ENCODE measurements around the gene GPATCH2. TPM values are rescaled to one million over a fixed set of nuclear protein-coding genes. Genes with fewer than 3 reads are reported as not detected.
A peak's percentile ranks its signal among the peaks of the same experiment; 100 is the strongest.

Gene GPATCH2
- total and polyA plus RNA-seq, 2 donors (not counting 1 experiment from before 2014, with no cell fraction given), result 10.5 to 22.0 TPM

- H2AFZ ChIP-seq (ENCODE audit: low read length), result no peak overlapping the region
- H3K9me3 ChIP-seq (ENCODE audit: control insufficient read depth, insufficient read depth, low read depth, low read length), result no peaks in the 10 kb centered on the region
- peak in 1 of 2 donors; percentile 2 for DNase-seq (ENCODE audit: low read depth in 2 of 2)
- H3K4me2 ChIP-seq (ENCODE audit: extremely low read depth, insufficient read depth, low read length), result no peak overlapping the region
- H3K36me3 ChIP-seq (ENCODE audit: control insufficient read depth, insufficient read depth, low read length), result no peaks in the 10 kb centered on the region
- H3K27me3 ChIP-seq (ENCODE audit: control insufficient read depth, insufficient read depth, low read length), result no peaks in the 10 kb centered on the region
- no peak overlapping the region for H3K4me3 ChIP-seq (replicated peaks in 1 of 4; ENCODE audit: control extremely low read depth in 1 of 4, insufficient read depth in 1 of 4, low read depth in 3 of 4, low read length in 4 of 4)
- no peaks in the 10 kb centered on the region for H4K20me1 ChIP-seq (ENCODE audit: control insufficient read depth, extremely low read depth, insufficient read depth, low read length)
- no peaks in the 10 kb centered on the region for H3K4me1 ChIP-seq (ENCODE audit: control insufficient read depth, extremely low read depth, insufficient read depth, low read length)
- H3K27ac ChIP-seq (ENCODE audit: insufficient read depth, low read length), result no peak overlapping the region
- H3K9ac ChIP-seq (ENCODE audit: insufficient read depth, low read length), result no peak overlapping the region
- no peaks in the 10 kb centered on the region for H3K79me2 ChIP-seq (ENCODE audit: control insufficient read depth, insufficient read depth, low read length)
- no peak for TF ChIP-seq CTCF (conservative IDR thresholded peaks at IDR 0.05 in 1 of 2, IDR thresholded peaks at IDR 0.05 in 1 of 2; ENCODE audit: low read depth in 1 of 2, low read length in 2 of 2)
- no peak for TF ChIP-seq EZH2 (IDR thresholded peaks at IDR 0.05; ENCODE audit: low read length, missing control alignments)
Observed at GRCh38 chr1:217554849-217555248, 76.0 kb downstream of the GPATCH2 start.

GRCh38 chr1:217553949-217554509 is 76.9 kb downstream of the GPATCH2 start:
- DNase-seq (ENCODE audit: low read depth in 2 of 2), result no peak
- H3K4me1 ChIP-seq (ENCODE audit: control insufficient read depth, extremely low read depth, insufficient read depth, low read length), result no peaks in the 10 kb centered on the region
- no peak overlapping the region for H2AFZ ChIP-seq (ENCODE audit: low read length)
- no peaks in the 10 kb centered on the region for H3K27me3 ChIP-seq (ENCODE audit: control insufficient read depth, insufficient read depth, low read length)
- no peak overlapping the region for H3K27ac ChIP-seq (ENCODE audit: insufficient read depth, low read length)
- H3K36me3 ChIP-seq (ENCODE audit: control insufficient read depth, insufficient read depth, low read length), result no peaks in the 10 kb centered on the region
- no peak overlapping the region for H3K4me3 ChIP-seq (replicated peaks in 1 of 4; ENCODE audit: control extremely low read depth in 1 of 4, insufficient read depth in 1 of 4, low read depth in 3 of 4, low read length in 4 of 4)
- TF ChIP-seq CTCF (conservative IDR thresholded peaks at IDR 0.05 in 1 of 2, IDR thresholded peaks at IDR 0.05 in 1 of 2; ENCODE audit: low read depth in 1 of 2, low read length in 2 of 2) (no peak), EZH2 (IDR thresholded peaks at IDR 0.05; ENCODE audit: low read length, missing control alignments) (no peak)
- H3K4me2 ChIP-seq (ENCODE audit: extremely low read depth, insufficient read depth, low read length), result no peak overlapping the region
- no peaks in the 10 kb centered on the region for H3K79me2 ChIP-seq (ENCODE audit: control insufficient read depth, insufficient read depth, low read length)
- H3K9me3 ChIP-seq (ENCODE audit: control insufficient read depth, insufficient read depth, low read depth, low read length), result no peaks in the 10 kb centered on the region
- no peaks in the 10 kb centered on the region for H4K20me1 ChIP-seq (ENCODE audit: control insufficient read depth, extremely low read depth, insufficient read depth, low read length)
- H3K9ac ChIP-seq (ENCODE audit: insufficient read depth, low read length), result no peak overlapping the region

DNA sequence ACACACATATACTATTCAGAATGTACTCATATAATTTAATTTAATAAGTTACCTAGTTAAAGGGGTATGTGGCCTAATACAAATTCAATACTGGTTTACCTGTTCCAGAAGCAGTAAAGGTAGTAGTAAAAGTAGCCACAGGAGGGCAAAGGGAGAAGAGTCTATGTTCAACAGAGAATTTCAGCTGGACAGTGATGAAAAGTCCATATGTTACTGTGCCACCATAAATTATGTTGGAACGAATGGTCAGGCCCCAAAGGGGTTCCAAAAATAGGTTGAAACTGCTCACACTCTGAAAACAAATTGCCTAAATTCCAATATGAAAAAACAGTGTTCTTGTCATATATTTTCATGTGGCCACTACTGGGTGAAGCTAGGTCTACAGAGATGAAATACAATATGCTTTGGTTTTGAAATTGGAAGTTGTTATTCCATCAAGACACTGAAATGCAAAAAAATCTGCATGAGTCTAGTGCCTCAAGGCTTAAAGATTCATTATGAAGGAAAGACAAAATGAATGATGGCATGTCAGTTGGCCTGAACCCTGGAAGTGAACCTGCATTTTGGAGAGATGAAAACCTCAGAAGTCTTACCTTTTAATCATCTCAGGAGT is 78.4 kb downstream of the GPATCH2 start:
- Histone ChIP-seq H3K4me3 (replicated peaks in 1 of 4; ENCODE audit: control extremely low read depth in 1 of 4, insufficient read depth in 1 of 4, low read depth in 3 of 4, low read length in 4 of 4) (no peak overlapping the region), H2AFZ (ENCODE audit: low read length) (no peak overlapping the region), H3K4me2 (ENCODE audit: extremely low read depth, insufficient read depth, low read length) (no peak overlapping the region), H3K36me3 (ENCODE audit: control insufficient read depth, insufficient read depth, low read length) (no peaks in the 10 kb centered on the region), H3K4me1 (ENCODE audit: control insufficient read depth, extremely low read depth, insufficient read depth, low read length) (no peaks in the 10 kb centered on the region), H3K79me2 (ENCODE audit: control insufficient read depth, insufficient read depth, low read length) (no peaks in the 10 kb centered on the region), H3K9me3 (ENCODE audit: control insufficient read depth, insufficient read depth, low read depth, low read length) (no peaks in the 10 kb centered on the region), H3K27me3 (ENCODE audit: control insufficient read depth, insufficient read depth, low read length) (no peaks in the 10 kb centered on the region), H3K9ac (ENCODE audit: insufficient read depth, low read length) (no peak overlapping the region), H3K27ac (ENCODE audit: insufficient read depth, low read length) (no peak overlapping the region), H4K20me1 (ENCODE audit: control insufficient read depth, extremely low read depth, insufficient read depth, low read length) (no peaks in the 10 kb centered on the region)
- DNase-seq (ENCODE audit: low read depth in 2 of 2), result no peak
- no peak for TF ChIP-seq CTCF (conservative IDR thresholded peaks at IDR 0.05 in 1 of 2, IDR thresholded peaks at IDR 0.05 in 1 of 2; ENCODE audit: low read depth in 1 of 2, low read length in 2 of 2)
- TF ChIP-seq EZH2 (IDR thresholded peaks at IDR 0.05; ENCODE audit: low read length, missing control alignments), result no peak

All from fibroblast of lung (primary cell).